Measurements from ENCODE around the gene SLC19A2. TPM values are rescaled to one million over a fixed set of nuclear protein-coding genes. Genes with fewer than 3 reads are reported as not detected.

SLC19A2 gene
- total RNA-seq, 2 donors from 2014 or later: 17.7 to 39.7 TPM

- Histone ChIP-seq H3K4me1 (ENCODE audit: control insufficient read depth in 1 of 2, low read depth in 2 of 2) (peaks cover 16 to 32% of the 10 kb centered on the region in 2 donors), H3K27me3 (replicated peaks; ENCODE audit: insufficient read depth) (no peaks in the 10 kb centered on the region), H3K36me3 (no peaks in the 10 kb centered on the region), H3K4me3 (peak overlapping the region; percentile 86), H3K27ac (peak overlapping the region; percentile 97 to 99), H3K9me3 (no peaks in the 10 kb centered on the region)
- ATAC-seq (ENCODE audit: insufficient number of reproducible peaks, low FRiP score, low read depth): no peak
- DNase-seq (ENCODE audit: low spot score): no peak
- no peak for TF ChIP-seq CTCF (IDR thresholded peaks at IDR 0.05)
Observed at GRCh38 chr1:169487133-169487532, 1.4 kb upstream of the SLC19A2 start.

DNA sequence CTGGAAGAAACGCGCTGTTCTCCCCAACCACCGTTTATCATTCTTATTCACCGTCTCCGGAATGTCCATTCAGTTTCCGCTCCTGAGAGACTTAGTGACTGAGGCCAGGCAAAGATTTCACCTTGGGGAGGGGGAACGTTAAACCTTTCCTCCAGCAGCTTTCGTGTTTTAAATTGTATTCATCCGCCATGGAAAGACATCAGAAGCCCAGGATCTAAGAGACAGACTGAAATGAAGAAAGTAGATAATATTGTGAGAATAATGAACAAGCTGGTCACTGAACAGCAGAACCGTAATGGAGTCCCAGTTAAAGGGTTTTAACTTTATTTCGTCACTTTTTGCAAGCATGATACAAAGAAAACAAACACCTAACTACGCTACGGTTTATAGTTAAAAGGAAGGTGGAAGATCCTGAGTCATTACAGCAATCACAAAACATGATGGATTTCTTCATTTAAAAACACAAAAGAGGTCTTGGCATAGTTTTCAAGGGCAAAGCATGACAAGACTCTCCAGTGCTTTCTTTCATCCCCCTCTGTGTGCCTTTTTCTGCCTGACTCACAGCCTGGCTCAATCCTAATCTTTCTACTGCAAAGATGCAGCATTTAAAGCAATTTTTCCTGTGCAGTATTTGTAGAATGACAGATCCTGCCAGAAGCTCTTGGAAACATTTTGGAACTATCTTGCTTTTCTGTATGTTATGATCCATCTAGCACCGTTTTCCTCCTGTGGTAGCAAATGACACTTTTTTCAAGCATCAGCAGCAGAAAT, 722 bp upstream of the SLC19A2 start:
- peak; percentile 2 for ATAC-seq (ENCODE audit: insufficient number of reproducible peaks, low FRiP score, low read depth)

DNA sequence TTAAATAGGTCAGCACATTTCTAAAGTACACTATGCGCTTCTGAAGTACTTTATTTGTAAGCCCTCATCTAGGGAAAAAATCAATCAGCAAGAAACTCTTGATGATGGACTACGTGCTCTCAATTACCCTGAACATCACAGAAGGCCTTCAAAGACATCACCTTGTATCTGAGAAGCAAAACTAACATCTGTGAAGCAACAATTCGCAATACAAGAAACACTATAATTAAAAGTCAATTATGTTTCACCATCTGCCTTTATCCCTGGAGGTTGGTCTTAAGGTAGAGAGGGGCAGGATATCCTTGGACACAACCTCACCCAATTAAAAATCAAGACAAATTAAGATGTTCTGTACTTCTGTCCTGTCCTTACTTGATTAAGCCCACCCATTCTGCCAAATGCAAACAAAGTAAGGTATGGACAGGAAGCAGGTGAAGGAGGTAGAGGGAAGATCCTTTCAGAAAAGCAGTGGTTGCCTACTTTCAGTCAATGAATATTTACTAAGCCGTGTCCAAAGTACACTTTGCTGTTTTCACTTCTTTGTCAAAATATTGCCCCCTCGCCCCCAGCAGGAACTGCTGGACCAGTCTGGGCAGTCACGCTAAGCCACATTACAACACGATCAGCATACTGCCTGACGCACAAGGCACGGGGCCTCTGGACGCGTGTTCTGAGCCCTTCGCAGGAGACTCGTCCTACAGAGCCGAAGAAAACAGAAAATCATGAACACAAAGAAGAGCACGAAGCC, 887 bp downstream of the SLC19A2 start:
- no peaks in the 10 kb centered on the region for H3K9me3 ChIP-seq
- H3K4me3 ChIP-seq: peak overlapping the region; percentile 86
- no peaks in the 10 kb centered on the region for H3K27me3 ChIP-seq (replicated peaks; ENCODE audit: insufficient read depth)
- no peak for ATAC-seq (ENCODE audit: insufficient number of reproducible peaks, low FRiP score, low read depth)
- no peak for TF ChIP-seq CTCF (IDR thresholded peaks at IDR 0.05)
- no peak for DNase-seq (ENCODE audit: low spot score)
- H3K27ac ChIP-seq: peak overlapping the region; percentile 97 to 99
- H3K4me1 ChIP-seq (ENCODE audit: control insufficient read depth in 1 of 2, low read depth in 2 of 2): peaks cover 16 to 32% of the 10 kb centered on the region in 2 donors
- H3K36me3 ChIP-seq: no peaks in the 10 kb centered on the region

More for the DNA sequence above, 722 bp upstream of the SLC19A2 start:
- no peak for TF ChIP-seq CTCF (IDR thresholded peaks at IDR 0.05)
- peak overlapping the region; percentile 97 to 99 for H3K27ac ChIP-seq
- no peaks in the 10 kb centered on the region for H3K27me3 ChIP-seq (replicated peaks; ENCODE audit: insufficient read depth)
- peaks cover 16 to 32% of the 10 kb centered on the region in 2 donors for H3K4me1 ChIP-seq (ENCODE audit: control insufficient read depth in 1 of 2, low read depth in 2 of 2)
- H3K4me3 ChIP-seq: peak overlapping the region; percentile 86
- no peaks in the 10 kb centered on the region for H3K36me3 ChIP-seq
- no peaks in the 10 kb centered on the region for H3K9me3 ChIP-seq
- no peak for DNase-seq (ENCODE audit: low spot score)

DNA sequence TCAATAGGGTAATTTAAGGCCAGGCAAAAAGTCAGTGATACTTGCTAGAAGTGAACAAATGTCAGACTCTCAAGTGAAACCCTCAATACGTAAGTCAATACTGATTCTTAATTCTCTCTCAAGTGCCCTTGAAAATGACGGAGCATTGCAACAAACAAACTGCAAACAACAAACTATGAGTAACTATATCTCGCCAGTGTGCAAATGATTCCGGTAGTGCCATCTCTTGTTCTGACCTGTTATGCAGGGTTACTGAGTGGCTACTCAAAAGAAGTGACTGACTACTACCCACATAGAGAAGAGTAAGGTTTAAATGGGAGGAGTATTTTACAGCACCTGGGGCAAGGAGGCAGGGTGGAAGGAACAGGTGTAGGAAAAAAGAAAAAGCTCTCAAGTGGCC, 1.6 kb downstream of the SLC19A2 start:
- no peaks in the 10 kb centered on the region for H3K9me3 ChIP-seq
- H3K4me3 ChIP-seq: peak overlapping the region; percentile 86
- H3K4me1 ChIP-seq (ENCODE audit: control insufficient read depth in 1 of 2, low read depth in 2 of 2): peaks cover 16 to 32% of the 10 kb centered on the region in 2 donors
- H3K27me3 ChIP-seq (replicated peaks; ENCODE audit: insufficient read depth): no peaks in the 10 kb centered on the region
- no peak overlapping the region for H3K27ac ChIP-seq
- ATAC-seq (ENCODE audit: insufficient number of reproducible peaks, low FRiP score, low read depth) (no peak), DNase-seq (ENCODE audit: low spot score) (no peak)
- no peaks in the 10 kb centered on the region for H3K36me3 ChIP-seq
- TF ChIP-seq CTCF (IDR thresholded peaks at IDR 0.05): no peak

DNA sequence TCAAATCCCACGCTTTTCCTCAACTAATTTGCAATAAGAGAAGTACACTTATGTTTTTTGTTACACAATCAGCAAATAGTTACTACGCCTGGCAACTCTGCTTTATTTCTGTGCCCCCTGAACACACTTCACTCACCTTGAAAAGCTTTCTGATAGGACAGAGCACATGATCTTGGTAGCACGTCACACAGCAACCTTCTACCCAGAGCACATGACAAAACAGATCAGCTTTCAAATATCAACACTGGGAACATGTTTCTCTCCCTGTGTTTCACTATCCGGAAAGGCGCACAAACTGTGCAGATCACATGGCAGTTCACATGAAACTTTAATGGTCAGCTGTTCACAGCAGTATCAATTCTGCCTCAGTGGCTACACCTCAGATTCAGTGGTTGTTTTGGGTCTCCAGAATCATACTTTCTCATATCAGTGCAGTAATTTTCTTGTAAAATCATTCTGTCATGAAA, 2.2 kb downstream of the SLC19A2 start:
- no peaks in the 10 kb centered on the region for H3K27me3 ChIP-seq (replicated peaks; ENCODE audit: insufficient read depth)
- TF ChIP-seq CTCF (IDR thresholded peaks at IDR 0.05): no peak
- no peaks in the 10 kb centered on the region for H3K36me3 ChIP-seq
- no peak overlapping the region for H3K27ac ChIP-seq
- ATAC-seq (ENCODE audit: insufficient number of reproducible peaks, low FRiP score, low read depth) (no peak), DNase-seq (ENCODE audit: low spot score) (no peak)
- peaks cover 16 to 32% of the 10 kb centered on the region in 2 donors for H3K4me1 ChIP-seq (ENCODE audit: control insufficient read depth in 1 of 2, low read depth in 2 of 2)
- H3K4me3 ChIP-seq: peak overlapping the region; percentile 86
- H3K9me3 ChIP-seq: no peaks in the 10 kb centered on the region
